Smooth muscle cell (in vitro differentiated cells): ENCODE data around the gene CYTH1. TPM values are rescaled to one million over a fixed set of nuclear protein-coding genes. Genes with fewer than 3 reads are reported as not detected.
A peak's percentile ranks its signal among the peaks of the same experiment; 100 is the strongest.

Source experiments
- DNase-seq: peaks from one replicate; lab custom pipeline; 2025; ENCODE audit not compliant: unreplicated experiment; lab: John Stamatoyannopoulos, UW
- H2AFZ ChIP-seq: fragments of 200-600 bp; sonication (generic); 2 replicates; pipeline ENCODE4 v1.6.0; 2016; ENCODE audit warnings: antibody characterized with exemption, low read depth, mild to moderate bottlenecking
- H3F3A ChIP-seq: fragments of 200-600 bp; sonication (generic); 2 replicates; pipeline ENCODE4 v1.6.0; 2017; ENCODE audit warnings: antibody characterized with exemption, low read depth
- H3K27ac ChIP-seq: fragments of 200-600 bp; sonication (generic); 2 replicates; pipeline ENCODE4 v1.5.1; 2016; ENCODE audit warnings: low read depth, mild to moderate bottlenecking
- H3K27me3 ChIP-seq: fragments of 200-600 bp; sonication (generic); 2 replicates; pipeline ENCODE4 v1.6.1; 2016; ENCODE audit warnings: low read depth, mild to moderate bottlenecking
- H3K36me3 ChIP-seq: fragments of 200-600 bp; sonication (generic); 2 replicates; pipeline ENCODE4 v1.5.1; 2016; ENCODE audit warnings: low read depth
- H3K4me1 ChIP-seq: fragments of 200-600 bp; sonication (generic); 2 replicates; pipeline ENCODE4 v1.5.1; 2016; ENCODE audit warnings: low read depth
- H3K4me2 ChIP-seq: fragments of 200-600 bp; sonication (generic); 2 replicates; pipeline ENCODE4 v1.6.0; 2016; ENCODE audit warnings: mild to moderate bottlenecking
- H3K4me3 ChIP-seq: fragments of 200-600 bp; sonication (generic); 2 replicates; pipeline ENCODE4 v1.5.1; 2016; ENCODE audit warnings: mild to moderate bottlenecking
- H3K79me2 ChIP-seq: fragments of 200-600 bp; sonication (generic); 2 replicates; pipeline ENCODE4 v1.6.0; 2016; ENCODE audit warnings: low read depth, mild to moderate bottlenecking
- H3K9ac ChIP-seq: fragments of 200-600 bp; sonication (generic); 2 replicates; pipeline ENCODE4 v1.6.0; 2016; ENCODE audit warnings: low read depth
- H3K9me3 ChIP-seq: fragments of 200-600 bp; sonication (generic); replicated peaks from 2 replicates; pipeline ENCODE4 v1.5.1; 2016; ENCODE audit warnings: low read depth
- H4K20me1 ChIP-seq: fragments of 200-600 bp; sonication (generic); 2 replicates; pipeline ENCODE4 v1.6.0; 2016; ENCODE audit warnings: low read depth
- CTCF ChIP-seq: fragments of 200-600 bp; sonication (generic); IDR thresholded peaks from 2 replicates; pipeline ENCODE4 v1.5.1; 2017; ENCODE audit warnings: borderline replicate concordance, mild to moderate bottlenecking, antibody characterized with exemption; ENCODE audit not compliant: insufficient read depth, poor library complexity, severe bottlenecking
- WGBS: methylation state at CpG from one replicate; pipeline ENCODE4 v1.1.7; 2016; ENCODE audit warnings: low lambda C conversion rate; 5-methylcytosine and 5-hydroxymethylcytosine counted together
- polyA plus RNA-seq: library from polyadenylated mRNA; unstranded; fragments of >200 nt; fragmentation: Nextera tagmentation; extraction: Ambion mirVana; gene quantifications from 2 replicates; pipeline ENCODE4 v1.2.1, GENCODE V29; 2016
- total RNA-seq: library from RNA; depleted of rRNA; stranded (reverse); fragments of >200 nt; gene quantifications from 2 replicates; pipeline ENCODE4 v1.2.3, GENCODE V29; 2014

The CYTH1 gene
- total and polyA plus RNA-seq, 2 experiments from 2014 or later: 14.1 to 19.3 TPM

GRCh38 chr17:78787444-78787843 is 5.4 kb upstream of the CYTH1 start:
- DNase-seq: no peak
- H3K4me1 ChIP-seq: peaks cover 15% of the 10 kb centered on the region

GRCh38 chr17:78785663-78786057 is 3.6 kb upstream of the CYTH1 start:
- Histone ChIP-seq H3K4me1 (peaks cover 5% of the 10 kb centered on the region), H3K27ac (no peak overlapping the region), H3K27me3 (no peaks in the 10 kb centered on the region), H2AFZ (no peak overlapping the region), H3K36me3 (no peaks in the 10 kb centered on the region), H3K9ac (no peak overlapping the region), H4K20me1 (peaks cover 1% of the 10 kb centered on the region), H3K4me2 (no peak overlapping the region), H3K9me3 (no peaks in the 10 kb centered on the region), H3F3A (peaks cover 15% of the 10 kb centered on the region), H3K4me3 (no peak overlapping the region), H3K79me2 (peaks cover 13% of the 10 kb centered on the region)
- no peak for TF ChIP-seq CTCF
- WGBS: 83% methylated on average over 1 of the region's 1 CpG
- DNase-seq: no peak

More at GRCh38 chr17:78787444-78787843, 5.4 kb upstream of the CYTH1 start:
- Histone ChIP-seq H3K27me3 (no peaks in the 10 kb centered on the region), H3K79me2 (no peaks in the 10 kb centered on the region), H3K9ac (no peak overlapping the region), H3K27ac (no peak overlapping the region), H3K4me2 (no peak overlapping the region), H4K20me1 (peaks cover 5% of the 10 kb centered on the region), H3K4me3 (no peak overlapping the region), H3K9me3 (no peaks in the 10 kb centered on the region), H2AFZ (no peak overlapping the region), H3F3A (peaks cover 21% of the 10 kb centered on the region), H3K36me3 (no peaks in the 10 kb centered on the region)
- WGBS: 96% methylated on average over 7 of the region's 7 CpGs
- TF ChIP-seq CTCF: no peak

- no peaks in the 10 kb centered on the region for H3K36me3 ChIP-seq
- DNase-seq: no peak
- peaks cover 7% of the 10 kb centered on the region for H4K20me1 ChIP-seq
- peaks cover 5% of the 10 kb centered on the region for H3K4me1 ChIP-seq
- TF ChIP-seq CTCF: no peak
- WGBS: 81% methylated on average over 12 of the region's 12 CpGs
- peaks cover 18% of the 10 kb centered on the region for H3K79me2 ChIP-seq
- H3K9ac ChIP-seq: no peak overlapping the region
- no peak overlapping the region for H2AFZ ChIP-seq
- H3K27me3 ChIP-seq: no peaks in the 10 kb centered on the region
- H3F3A ChIP-seq: peaks cover 15% of the 10 kb centered on the region
- no peak overlapping the region for H3K4me3 ChIP-seq
- H3K9me3 ChIP-seq: no peaks in the 10 kb centered on the region
- H3K4me2 ChIP-seq: peak overlapping the region; percentile 26
- no peak overlapping the region for H3K27ac ChIP-seq
Measured at GRCh38 chr17:78785011-78785662, 3.1 kb upstream of the CYTH1 start.

GRCh38 chr17:78784352-78784751 is 2.3 kb upstream of the CYTH1 start:
- Histone ChIP-seq H3K9me3 (no peaks in the 10 kb centered on the region), H2AFZ (no peak overlapping the region), H3K4me3 (no peak overlapping the region), H3K4me1 (peaks cover 8% of the 10 kb centered on the region), H3K27ac (no peak overlapping the region), H3K27me3 (no peaks in the 10 kb centered on the region), H3K9ac (no peak overlapping the region), H3K36me3 (no peaks in the 10 kb centered on the region), H3K4me2 (no peak overlapping the region), H3K79me2 (peaks cover 26% of the 10 kb centered on the region), H4K20me1 (peaks cover 14% of the 10 kb centered on the region), H3F3A (peaks cover 15% of the 10 kb centered on the region)
- no peak for DNase-seq
- 96% methylated on average over 6 of the region's 6 CpGs for WGBS
- TF ChIP-seq CTCF: no peak
